ENCODE measurements around the gene KLF18. TPM values are rescaled to one million over a fixed set of nuclear protein-coding genes. Genes with fewer than 3 reads are reported as not detected.
"Not testable (repeated sequence)": the region's sequence is repeated elsewhere in the genome, so short reads cannot be mapped to it uniquely, and the experiment has no call there.

KLF18 gene
- polyA plus RNA-seq, 1 experiment, result not detected

DNA sequence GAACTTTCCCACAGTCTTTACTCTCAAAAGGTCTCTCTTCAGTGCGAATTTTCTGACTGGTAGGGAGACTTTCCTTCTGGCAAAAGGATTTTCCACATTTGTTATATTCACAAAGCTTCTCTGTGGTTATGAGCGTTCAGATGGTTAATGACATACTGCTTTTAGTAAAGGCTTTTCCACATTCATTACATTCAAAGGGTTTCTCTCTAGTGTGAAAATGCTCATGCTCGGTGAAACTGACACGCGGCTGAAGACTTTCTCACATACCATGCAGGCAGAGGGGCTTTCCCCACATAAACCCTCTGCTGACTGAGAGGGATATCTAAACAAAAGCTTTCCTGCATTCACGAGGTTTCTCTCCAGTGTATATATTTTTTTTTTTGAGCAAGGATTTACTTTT lies 9.9 kb upstream of the KLF18 start:
- Histone ChIP-seq H3K36me3 (ENCODE audit: control insufficient read depth, insufficient read depth, low read length) (no peaks in the 10 kb centered on the region), H3K27me3 (ENCODE audit: control insufficient read depth, insufficient read depth, low read length) (peaks cover 2% of the 10 kb centered on the region), H3K4me3 (ENCODE audit: low read depth, low read length) (no peak overlapping the region)
- POLR2A ChIA-PET, result no interaction called here
- DNase-seq (ENCODE audit: low read depth), result no peak
- TF ChIP-seq CTCF (IDR thresholded peaks at IDR 0.05; ENCODE audit: insufficient read depth, low read depth, low read length), result no peak
- CTCF ChIA-PET, result interaction anchor here (1.3 kb wide), 1 partner anchor 443 kb away, joined by 4 read pairs; no protein-coding TSS in a partner anchor

DNA sequence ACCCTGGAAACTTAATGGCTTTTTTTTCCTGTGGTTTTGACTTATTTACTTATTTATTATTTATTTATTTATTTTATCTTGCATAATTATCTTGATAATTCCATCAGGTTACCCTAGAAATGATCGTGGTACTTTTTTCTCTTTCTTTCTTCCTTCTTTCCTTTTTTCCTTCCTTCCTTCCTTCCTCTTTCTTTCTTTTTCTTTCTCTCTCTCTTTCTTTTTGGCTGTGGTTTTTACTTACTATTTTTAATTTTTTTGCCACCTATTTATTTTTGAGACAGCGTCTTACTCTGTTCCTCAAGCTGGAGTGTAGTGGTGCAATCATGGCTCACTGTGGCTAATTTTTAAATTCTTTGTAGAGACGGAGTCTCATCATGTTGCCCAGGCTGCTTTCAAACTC lies 6.2 kb upstream of the KLF18 start:
- peaks cover 2% of the 10 kb centered on the region for H3K27me3 ChIP-seq (ENCODE audit: control insufficient read depth, insufficient read depth, low read length)
- no peak overlapping the region for H3K4me3 ChIP-seq (ENCODE audit: low read depth, low read length)
- no peak for TF ChIP-seq CTCF (IDR thresholded peaks at IDR 0.05; ENCODE audit: insufficient read depth, low read depth, low read length)
- H3K36me3 ChIP-seq (ENCODE audit: control insufficient read depth, insufficient read depth, low read length), result no peaks in the 10 kb centered on the region
- POLR2A ChIA-PET, result no interaction called here
- CTCF ChIA-PET, result interaction anchor here (0.9 kb wide), 1 partner anchor 23 kb away, joined by 3 read pairs; no protein-coding TSS in a partner anchor
- no peak for DNase-seq (ENCODE audit: low read depth)

DNA sequence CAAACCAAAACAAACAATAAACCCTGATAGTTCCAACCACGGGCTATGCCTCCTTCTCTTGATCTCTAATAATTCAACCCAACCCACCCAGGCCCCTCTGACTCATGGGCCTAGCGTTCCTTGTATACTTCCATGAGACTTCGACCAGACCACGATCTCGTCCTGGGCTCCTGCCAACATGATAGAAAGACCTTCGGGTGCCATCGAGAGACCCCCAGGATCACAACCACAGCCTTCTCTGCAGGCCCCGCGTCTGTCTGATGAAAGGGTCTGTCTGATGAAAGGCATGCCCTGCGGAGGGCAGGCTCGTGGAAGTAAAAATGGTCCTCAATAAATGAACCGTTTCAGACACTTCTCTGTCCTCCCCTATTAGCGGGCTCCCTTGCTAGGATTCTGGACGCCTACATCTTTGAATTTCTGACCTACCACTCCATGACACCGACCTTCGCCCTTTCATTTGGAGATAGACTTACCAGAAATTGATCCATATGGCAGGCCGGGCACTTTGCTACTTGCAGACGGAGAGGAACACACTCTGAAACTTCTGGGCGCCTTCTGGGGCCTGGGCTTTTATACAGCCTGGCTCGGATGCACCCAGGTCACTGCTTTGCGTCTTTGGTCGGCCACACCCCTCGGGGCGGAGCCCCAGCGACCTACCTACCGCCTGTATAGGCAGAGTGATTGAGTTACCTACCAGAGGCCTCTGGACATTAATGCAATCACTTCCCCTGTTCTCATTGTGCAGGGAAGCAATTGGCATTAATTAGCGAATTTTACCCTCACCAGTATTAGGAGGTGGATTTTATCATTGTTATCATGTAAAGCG lies 5.3 kb upstream of the KLF18 start:
- H3K36me3 ChIP-seq (ENCODE audit: control insufficient read depth, insufficient read depth, low read length), result no peaks in the 10 kb centered on the region
- no peak for TF ChIP-seq CTCF (IDR thresholded peaks at IDR 0.05; ENCODE audit: insufficient read depth, low read depth, low read length)
- no peak overlapping the region for H3K4me3 ChIP-seq (ENCODE audit: low read depth, low read length)
- ChIA-PET CTCF (interaction anchor here (0.9 kb wide), 1 partner anchor 24 kb away, joined by 3 read pairs; no protein-coding TSS in a partner anchor), POLR2A (no interaction called here)
- peaks cover 2% of the 10 kb centered on the region for H3K27me3 ChIP-seq (ENCODE audit: control insufficient read depth, insufficient read depth, low read length)
- DNase-seq (ENCODE audit: low read depth), result no peak

GRCh38 chr1:44144962-44145756 lies 3.7 kb upstream of the KLF18 start:
- H3K27me3 ChIP-seq (ENCODE audit: control insufficient read depth, insufficient read depth, low read length), result no peaks in the 10 kb centered on the region; the same call in 1 of the 2 replicates
- POLR2A ChIA-PET, result interaction anchor here (0.6 kb wide), 1 partner anchor 355 kb away, joined by 3 read pairs; no protein-coding TSS in a partner anchor
- CTCF ChIA-PET, result interaction anchor here (0.6 kb wide), 1 partner anchor 507 kb away, joined by 3 read pairs; no protein-coding TSS in a partner anchor
- no peak for DNase-seq (ENCODE audit: low read depth)
- no peak overlapping the region for H3K4me3 ChIP-seq (ENCODE audit: low read depth, low read length)
- no peaks in the 10 kb centered on the region for H3K36me3 ChIP-seq (ENCODE audit: control insufficient read depth, insufficient read depth, low read length)
- TF ChIP-seq CTCF (IDR thresholded peaks at IDR 0.05; ENCODE audit: insufficient read depth, low read depth, low read length), result no peak

GRCh38 chr1:44139565-44139964 lies 1.9 kb downstream of the KLF18 start:
- CTCF ChIA-PET; POLR2A ChIA-PET; H3K4me3 ChIP-seq (ENCODE audit: low read depth, low read length); H3K36me3 ChIP-seq (ENCODE audit: control insufficient read depth, insufficient read depth, low read length); DNase-seq (ENCODE audit: low read depth); H3K27me3 ChIP-seq (ENCODE audit: control insufficient read depth, insufficient read depth, low read length): not testable (repeated sequence)
